Prostate gland (tissue), 2 donors: ENCODE data around the gene IL1RAPL2. TPM values are rescaled to one million over a fixed set of nuclear protein-coding genes. Genes with fewer than 3 reads are reported as not detected.

ENCODE experiments used
- DNase-seq: peaks from one replicate; pipeline ENCODE4 v3.0.0-alpha.2; 2019; ENCODE audit warnings: low spot score
- H3K27ac ChIP-seq, 2 donors: fragments of 200-600 bp; sonication (generic); 2 replicates each; pipeline ENCODE4 v1.5.1; 2017 to 2019
- H3K27me3 ChIP-seq: fragments of 200-600 bp; sonication (generic); replicated peaks from 2 replicates; pipeline ENCODE4 v1.5.1; 2019; ENCODE audit not compliant: insufficient read depth
- H3K36me3 ChIP-seq, 2 donors: fragments of 200-600 bp; sonication (generic); 1 replicate in 1 of 2; 2 replicates in 1 of 2; pipeline versions ENCODE4 v1.5.1 to v1.8.1; 2017 to 2019
- H3K4me1 ChIP-seq: fragments of 200-600 bp; sonication (generic); replicated peaks from 2 replicates; pipeline ENCODE4 v1.5.1; 2019
- H3K4me3 ChIP-seq, 2 donors: fragments of 200-600 bp; sonication (generic); 2 replicates each; pipeline ENCODE4 v1.5.1; 2017 to 2019
- H3K9me3 ChIP-seq: fragments of 200-600 bp; sonication (generic); 2 replicates; pipeline ENCODE4 v1.5.1; 2017
- POLR2A ChIP-seq: fragments of 450-650 bp; IDR thresholded peaks from one replicate; pipeline ENCODE4 v1.6.1; 2016; ENCODE audit warnings: antibody characterized with exemption, mild to moderate bottlenecking
- POLR2AphosphoS5 ChIP-seq: sonication (generic); formaldehyde crosslinking; IDR thresholded peaks from one replicate; pipeline ENCODE4 v1.6.1; 2017; ENCODE audit warnings: antibody characterized with exemption
- WGBS: methylation state at CpG from one replicate; pipeline ENCODE4 v1.1.5; 2018; 5-methylcytosine and 5-hydroxymethylcytosine counted together
- intact Hi-C: fragments of 100-400 bp; cut with DNase I; formaldehyde crosslinking; loops from one replicate; pipeline ENCODE4 v1.14.2; 2022
- total RNA-seq, 2 donors: library from RNA; depleted of rRNA; stranded (reverse); fragments of >200 nt; gene quantifications; one replicate each; pipeline ENCODE4 v1.1.0, GENCODE V29; 2016
- TF ChIP-seq, protein P1 (sequence below), 4 experiments: fragments of 200-600 bp in 2 of 4; fragments of 450-650 bp in 2 of 4; sonication (generic) in 2 of 4; IDR thresholded peaks; 1 replicate in 3 of 4; 2 replicates in 1 of 4; pipeline ENCODE4 v1.5.1; 2016 to 2019; ENCODE audit warnings: antibody characterized with exemption in 4 of 4, mild to moderate bottlenecking in 2 of 4, moderate library complexity in 2 of 4

The IL1RAPL2 gene
- total RNA-seq, 2 donors from 2014 or later, result 0.51 TPM; not detected in 1

GRCh38 chrX:105533951-105534350, 968.0 kb downstream of the IL1RAPL2 start:
- no peak for DNase-seq
- Histone ChIP-seq H3K27ac (no peak overlapping the region), H3K27me3 (no peaks in the 10 kb centered on the region), H3K4me3 (no peak overlapping the region), H3K9me3 (no peaks in the 10 kb centered on the region), H3K36me3 (no peaks in the 10 kb centered on the region), H3K4me1 (no peaks in the 10 kb centered on the region)
- TF ChIP-seq POLR2AphosphoS5, result no peak
- TF ChIP-seq, protein P1, sequence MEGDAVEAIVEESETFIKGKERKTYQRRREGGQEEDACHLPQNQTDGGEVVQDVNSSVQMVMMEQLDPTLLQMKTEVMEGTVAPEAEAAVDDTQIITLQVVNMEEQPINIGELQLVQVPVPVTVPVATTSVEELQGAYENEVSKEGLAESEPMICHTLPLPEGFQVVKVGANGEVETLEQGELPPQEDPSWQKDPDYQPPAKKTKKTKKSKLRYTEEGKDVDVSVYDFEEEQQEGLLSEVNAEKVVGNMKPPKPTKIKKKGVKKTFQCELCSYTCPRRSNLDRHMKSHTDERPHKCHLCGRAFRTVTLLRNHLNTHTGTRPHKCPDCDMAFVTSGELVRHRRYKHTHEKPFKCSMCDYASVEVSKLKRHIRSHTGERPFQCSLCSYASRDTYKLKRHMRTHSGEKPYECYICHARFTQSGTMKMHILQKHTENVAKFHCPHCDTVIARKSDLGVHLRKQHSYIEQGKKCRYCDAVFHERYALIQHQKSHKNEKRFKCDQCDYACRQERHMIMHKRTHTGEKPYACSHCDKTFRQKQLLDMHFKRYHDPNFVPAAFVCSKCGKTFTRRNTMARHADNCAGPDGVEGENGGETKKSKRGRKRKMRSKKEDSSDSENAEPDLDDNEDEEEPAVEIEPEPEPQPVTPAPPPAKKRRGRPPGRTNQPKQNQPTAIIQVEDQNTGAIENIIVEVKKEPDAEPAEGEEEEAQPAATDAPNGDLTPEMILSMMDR (IDR thresholded peaks at IDR 0.05), result no peak
- WGBS, result 95% methylated on average over 2 of the region's 2 CpGs
- intact Hi-C loops, result no loop called here

- Histone ChIP-seq H3K9me3 (no peaks in the 10 kb centered on the region), H3K27ac (no peak overlapping the region), H3K4me3 (no peak overlapping the region), H3K36me3 (no peaks in the 10 kb centered on the region), H3K4me1 (no peaks in the 10 kb centered on the region), H3K27me3 (no peaks in the 10 kb centered on the region)
- DNase-seq, result no peak
- intact Hi-C loops, result no loop called here
- TF ChIP-seq, protein P1 (IDR thresholded peaks at IDR 0.05), result no peak
Measured at GRCh38 chrX:105543283-105543682, 977.3 kb downstream of the IL1RAPL2 start.

DNA sequence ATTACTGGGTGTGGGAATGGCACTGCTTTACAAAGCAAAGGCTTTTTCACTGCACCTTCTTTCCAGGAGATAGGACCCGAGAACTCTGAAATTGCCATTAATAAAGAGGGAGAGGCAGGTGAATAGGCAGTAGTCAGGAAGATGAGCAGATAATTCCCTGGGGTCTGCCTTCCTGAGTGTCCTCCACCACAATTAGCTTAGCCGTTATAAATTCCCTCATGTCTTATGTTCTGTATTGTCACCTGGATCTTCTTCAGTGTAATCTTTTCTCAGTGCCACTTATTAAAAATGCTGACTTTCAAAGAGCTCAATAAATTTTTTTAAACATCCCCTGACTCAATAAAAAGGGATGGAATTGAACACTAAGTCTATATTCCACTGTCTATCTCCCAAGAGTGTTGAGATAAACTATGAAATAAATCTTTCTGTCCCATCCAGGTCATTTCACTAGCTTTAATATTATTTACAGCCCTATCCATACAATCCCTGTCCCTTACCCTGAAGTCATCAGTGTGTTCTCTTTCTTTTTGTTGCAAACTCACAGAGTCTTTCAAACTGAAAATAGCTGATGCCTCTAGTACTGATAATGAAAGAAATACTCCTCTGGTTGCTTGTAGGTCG, 984.2 kb downstream of the IL1RAPL2 start:
- Histone ChIP-seq H3K36me3 (no peaks in the 10 kb centered on the region), H3K27me3 (no peaks in the 10 kb centered on the region), H3K9me3 (no peaks in the 10 kb centered on the region), H3K27ac (no peak overlapping the region), H3K4me3 (no peak overlapping the region), H3K4me1 (no peaks in the 10 kb centered on the region)
- intact Hi-C loops, result no loop called here
- TF ChIP-seq POLR2A (no peak), POLR2AphosphoS5 (no peak)
- TF ChIP-seq, protein P1 (IDR thresholded peaks at IDR 0.05), result no peak
- 85% methylated on average over 3 of the region's 3 CpGs for WGBS
- no peak for DNase-seq

- intact Hi-C loops, result no loop called here
- WGBS, result 77% methylated on average over 5 of the region's 5 CpGs
- TF ChIP-seq, protein P1 (IDR thresholded peaks at IDR 0.05), result no peak
- TF ChIP-seq POLR2AphosphoS5 (no peak), POLR2A (no peak)
Measured at GRCh38 chrX:105552395-105552794, 986.4 kb downstream of the IL1RAPL2 start.

DNA sequence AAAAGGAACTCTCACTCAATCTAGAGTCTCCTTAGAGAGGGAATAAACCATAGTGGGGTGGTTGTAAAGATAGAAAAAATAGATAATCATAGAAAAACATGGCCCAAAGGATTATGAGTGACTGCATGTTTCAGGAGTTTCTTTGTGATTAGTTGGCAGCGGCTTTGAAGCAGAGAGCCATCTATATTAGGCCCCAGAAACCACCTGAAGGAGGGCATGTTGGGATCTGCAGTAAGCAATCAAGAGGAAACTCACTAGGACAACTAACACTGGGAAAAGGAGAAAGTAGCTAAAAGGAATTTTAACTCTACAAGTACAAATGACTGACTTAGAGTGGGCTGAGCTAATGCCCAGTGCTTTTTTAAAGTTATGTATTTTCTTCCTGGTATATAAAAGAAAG, 987.1 kb downstream of the IL1RAPL2 start:
- peak; percentile 3 for DNase-seq
- TF ChIP-seq POLR2A (no peak), POLR2AphosphoS5 (no peak)
- TF ChIP-seq, protein P1 (IDR thresholded peaks at IDR 0.05), result no peak
- 55% methylated on average over 1 of the region's 1 CpG for WGBS
- no peak overlapping the region for H3K27ac ChIP-seq
- no peaks in the 10 kb centered on the region for H3K4me1 ChIP-seq
- H3K4me3 ChIP-seq, result no peak overlapping the region
- H3K9me3 ChIP-seq, result no peaks in the 10 kb centered on the region
- H3K27me3 ChIP-seq, result no peaks in the 10 kb centered on the region
- no peaks in the 10 kb centered on the region for H3K36me3 ChIP-seq
- intact Hi-C loops, result no loop called here

More at GRCh38 chrX:105552395-105552794, 986.4 kb downstream of the IL1RAPL2 start:
- Histone ChIP-seq H3K9me3 (no peaks in the 10 kb centered on the region), H3K36me3 (no peaks in the 10 kb centered on the region), H3K4me3 (no peak overlapping the region), H3K27me3 (no peaks in the 10 kb centered on the region), H3K27ac (no peak overlapping the region), H3K4me1 (no peaks in the 10 kb centered on the region)
- DNase-seq, result no peak
